DMS53 treated with DMSO at 0.1 percent for 48 hours (cell line): ENCODE results near the gene ENTPD8.

Experiments used
- DNase-seq: peaks from one replicate; lab custom pipeline; 2025; ENCODE audit not compliant: unreplicated experiment; lab: John Stamatoyannopoulos, UW

ENTPD8 gene, protein sequence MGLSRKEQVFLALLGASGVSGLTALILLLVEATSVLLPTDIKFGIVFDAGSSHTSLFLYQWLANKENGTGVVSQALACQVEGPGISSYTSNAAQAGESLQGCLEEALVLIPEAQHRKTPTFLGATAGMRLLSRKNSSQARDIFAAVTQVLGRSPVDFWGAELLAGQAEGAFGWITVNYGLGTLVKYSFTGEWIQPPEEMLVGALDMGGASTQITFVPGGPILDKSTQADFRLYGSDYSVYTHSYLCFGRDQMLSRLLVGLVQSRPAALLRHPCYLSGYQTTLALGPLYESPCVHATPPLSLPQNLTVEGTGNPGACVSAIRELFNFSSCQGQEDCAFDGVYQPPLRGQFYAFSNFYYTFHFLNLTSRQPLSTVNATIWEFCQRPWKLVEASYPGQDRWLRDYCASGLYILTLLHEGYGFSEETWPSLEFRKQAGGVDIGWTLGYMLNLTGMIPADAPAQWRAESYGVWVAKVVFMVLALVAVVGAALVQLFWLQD

DNA sequence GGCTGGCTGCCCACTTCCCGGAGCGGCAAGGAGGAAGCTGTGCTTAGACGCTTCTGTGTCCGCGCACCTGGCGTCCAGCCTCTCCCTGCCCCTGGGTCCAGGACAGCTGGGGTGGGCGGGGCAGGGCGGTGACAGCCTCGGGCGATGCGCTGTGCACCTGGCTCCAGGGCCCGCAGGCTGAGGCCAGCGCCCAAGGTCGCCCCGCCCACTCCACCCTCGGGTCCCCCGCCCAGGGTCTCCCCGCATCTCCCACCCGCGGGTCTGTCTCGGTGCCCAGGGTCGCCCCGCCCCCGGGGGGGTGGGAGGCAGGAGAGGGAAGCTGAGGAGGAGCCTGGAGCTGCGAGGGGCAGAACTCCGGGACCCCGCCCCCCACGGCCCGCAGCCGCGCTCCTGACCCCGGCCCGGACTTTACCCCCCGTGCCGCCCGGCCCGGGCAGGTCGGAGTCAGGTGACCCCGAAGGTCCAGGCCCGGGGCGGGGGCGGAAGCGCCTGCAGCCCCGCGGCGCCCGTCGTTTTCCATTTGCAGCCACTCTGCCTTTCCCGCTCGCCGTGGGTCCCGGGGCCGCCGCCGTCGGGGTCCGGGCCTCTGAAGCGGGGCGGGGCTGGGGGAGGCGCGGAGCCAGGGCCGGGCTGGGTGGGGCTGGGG is at the start of gene ENTPD8:
Gene ENTPD8 (minus strand): TSS at position 69 of the 646 bp plus-strand sequence. CDS start 3,072 bp downstream, outside the sequence.
- peak; percentile 84 for DNase-seq

DNA sequence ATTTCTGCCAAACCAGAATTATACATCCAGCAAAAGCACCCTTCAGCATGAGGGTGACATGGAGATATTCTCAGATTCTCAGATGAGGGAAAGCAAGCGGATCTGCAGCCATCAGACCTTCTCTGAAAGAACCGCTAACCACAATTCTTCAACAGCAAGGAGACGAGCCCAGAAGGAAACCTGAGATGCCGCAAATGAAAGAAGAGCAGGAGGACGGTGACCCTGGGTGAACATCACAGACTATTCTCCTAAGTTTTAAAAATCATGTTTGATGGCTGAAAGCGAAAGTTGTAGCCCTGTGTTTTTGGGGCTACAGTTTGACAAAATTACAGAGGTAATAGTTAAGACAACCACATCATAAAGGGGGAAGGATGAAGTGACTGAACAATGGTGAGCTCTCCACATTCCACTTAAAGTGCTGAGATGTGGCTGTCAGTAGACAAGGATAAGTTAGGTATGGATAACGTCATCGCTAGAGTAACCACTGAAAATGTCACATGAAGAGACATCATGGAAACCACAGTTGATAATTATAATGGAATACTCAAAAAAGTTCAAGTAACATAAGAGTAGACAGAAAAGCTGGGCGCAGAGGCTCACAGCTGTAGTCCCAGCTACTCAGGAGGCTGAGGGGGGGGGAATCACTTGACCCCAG is 49.5 kb upstream of the ENTPD8 start:
- no peak for DNase-seq

DNA sequence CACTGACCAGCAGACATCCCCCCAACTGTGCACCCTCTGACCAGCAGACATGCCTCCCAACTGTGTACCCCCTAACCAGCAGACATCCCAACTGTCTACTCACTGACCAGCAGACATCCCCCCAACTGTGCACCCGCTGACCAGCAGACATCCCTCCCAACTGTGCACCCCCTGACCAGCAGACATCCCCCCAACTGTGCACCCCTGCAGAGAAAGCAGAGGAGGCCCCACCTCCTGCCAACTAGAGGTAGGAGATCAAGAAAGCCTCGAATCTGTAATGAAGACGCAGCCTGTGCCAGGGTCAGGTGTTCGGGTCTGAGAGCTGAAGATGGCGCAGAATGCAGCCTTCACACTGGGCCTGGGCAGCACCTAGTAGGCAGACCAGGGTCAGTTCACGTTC is 47.7 kb upstream of the ENTPD8 start:
- no peak for DNase-seq

DNA sequence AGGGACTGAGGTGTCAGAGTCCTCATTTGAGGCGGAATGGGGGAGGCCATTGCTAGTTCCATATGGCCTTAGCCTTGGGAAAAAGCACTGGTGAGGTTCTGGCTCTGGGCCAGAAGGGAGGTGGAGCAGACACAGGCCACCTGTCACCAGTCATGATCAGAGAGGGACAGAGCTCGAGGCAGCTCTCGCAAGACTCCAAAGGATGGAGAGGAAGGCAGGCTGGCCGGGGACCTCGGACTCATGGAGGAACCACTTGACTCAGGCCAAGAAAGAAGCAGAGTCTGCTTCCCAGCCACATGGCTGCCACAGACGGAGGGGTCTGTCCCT is 47.1 kb upstream of the ENTPD8 start:
- DNase-seq: peak; percentile 75

DNA sequence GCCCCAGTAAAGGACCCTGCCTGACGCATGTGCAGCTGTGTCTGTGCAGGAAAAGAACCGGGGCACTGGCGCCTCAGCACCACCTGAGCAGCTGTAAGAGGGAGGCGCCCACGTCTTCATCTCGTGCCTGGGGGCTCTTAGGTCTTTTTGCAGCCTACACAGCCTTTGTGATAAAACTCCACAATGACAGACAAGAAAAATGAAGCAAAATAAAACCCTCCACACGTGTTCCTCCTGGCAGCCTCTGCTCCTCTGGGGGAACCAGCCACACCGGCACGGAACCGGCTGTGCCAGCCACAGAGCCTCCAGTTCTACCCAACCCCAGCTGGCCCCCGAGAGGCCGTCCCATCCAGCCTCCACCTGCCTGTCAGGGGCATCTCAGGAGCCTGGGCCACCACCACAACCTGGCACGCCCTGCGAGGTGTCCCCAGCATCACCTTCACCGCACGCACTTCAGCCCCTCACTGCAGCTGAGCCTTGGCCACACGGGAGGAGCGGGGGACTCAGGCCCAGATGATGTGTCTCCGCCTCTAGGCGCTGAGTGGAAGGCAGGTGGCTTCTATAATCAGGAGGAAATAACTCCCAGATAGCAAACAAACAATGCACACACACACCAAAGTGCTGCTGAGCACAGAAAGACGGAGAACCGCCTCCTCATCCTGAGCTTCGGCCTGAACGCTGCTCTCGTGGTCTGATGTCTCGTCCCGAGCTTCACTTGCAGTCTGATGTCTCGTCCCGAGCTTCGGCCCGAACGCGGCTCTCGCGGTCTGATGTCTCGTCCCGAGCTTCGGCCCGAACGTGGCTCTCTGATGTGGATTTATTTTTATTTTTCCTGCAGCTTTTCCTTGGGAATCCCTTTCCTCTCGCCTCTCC is 46.5 kb upstream of the ENTPD8 start:
- DNase-seq: peak; percentile 87

DNA sequence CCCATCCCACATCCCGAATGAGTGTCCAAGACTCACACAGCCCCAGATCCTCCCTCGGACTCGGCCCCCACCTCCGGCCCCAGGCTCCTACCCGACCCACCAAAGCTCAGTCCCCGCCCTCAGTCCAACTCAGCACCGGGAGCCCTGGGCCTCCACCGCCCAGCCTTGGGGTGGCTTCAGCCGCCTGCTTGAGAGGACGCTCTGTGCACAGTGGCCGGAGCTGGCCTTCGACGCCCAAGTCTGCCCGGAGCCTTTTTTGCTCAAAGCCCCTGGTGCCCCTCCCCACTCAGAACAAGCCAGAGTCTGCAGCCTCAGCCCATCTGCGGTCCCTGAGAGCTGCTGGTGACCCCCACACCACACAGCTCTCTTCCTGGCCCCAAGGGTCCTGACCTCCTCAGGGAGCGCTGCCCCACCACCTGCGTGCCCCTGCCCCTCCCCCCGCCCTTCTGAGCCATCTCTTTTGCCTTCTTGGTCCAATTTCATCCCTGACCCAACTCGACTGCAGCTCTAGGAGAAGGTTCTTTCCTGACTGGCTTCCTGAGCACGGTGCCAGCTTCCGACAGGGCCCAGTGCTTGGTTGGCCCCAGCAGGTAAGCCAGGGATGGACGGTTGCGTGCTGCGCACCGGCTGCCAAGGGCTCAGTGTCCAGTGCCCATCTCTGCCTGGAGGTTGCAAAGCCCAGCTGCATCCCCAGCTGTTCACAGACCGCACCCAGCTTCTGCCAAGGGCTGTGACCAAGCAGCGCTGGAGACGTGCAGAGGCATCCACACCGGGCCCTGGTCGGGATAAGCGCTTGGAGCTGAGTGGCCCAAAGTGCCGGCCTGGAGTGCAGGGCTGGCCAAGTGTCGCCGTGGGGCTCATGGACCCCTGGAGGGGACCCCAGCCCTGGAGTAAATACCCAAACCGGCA is 45.6 kb upstream of the ENTPD8 start:
- DNase-seq: peak; percentile 54

DNA sequence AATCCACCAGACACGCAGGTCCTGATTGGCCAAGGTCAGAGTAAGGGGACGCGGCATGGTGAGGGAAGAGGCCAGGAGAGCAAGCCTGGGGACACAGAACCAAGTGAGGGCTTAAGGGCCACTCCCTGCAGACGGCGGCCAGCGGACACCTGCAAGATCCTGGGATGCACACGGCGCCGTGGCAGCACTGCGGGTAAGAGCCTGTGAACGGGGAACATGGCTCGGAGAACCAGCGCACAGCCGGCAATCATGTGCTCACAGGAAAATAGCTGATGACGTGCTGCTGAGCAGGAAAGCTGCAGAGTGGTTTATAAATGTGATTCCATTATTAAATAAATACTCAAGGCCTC is 45.0 kb upstream of the ENTPD8 start:
- DNase-seq: no peak

DNA sequence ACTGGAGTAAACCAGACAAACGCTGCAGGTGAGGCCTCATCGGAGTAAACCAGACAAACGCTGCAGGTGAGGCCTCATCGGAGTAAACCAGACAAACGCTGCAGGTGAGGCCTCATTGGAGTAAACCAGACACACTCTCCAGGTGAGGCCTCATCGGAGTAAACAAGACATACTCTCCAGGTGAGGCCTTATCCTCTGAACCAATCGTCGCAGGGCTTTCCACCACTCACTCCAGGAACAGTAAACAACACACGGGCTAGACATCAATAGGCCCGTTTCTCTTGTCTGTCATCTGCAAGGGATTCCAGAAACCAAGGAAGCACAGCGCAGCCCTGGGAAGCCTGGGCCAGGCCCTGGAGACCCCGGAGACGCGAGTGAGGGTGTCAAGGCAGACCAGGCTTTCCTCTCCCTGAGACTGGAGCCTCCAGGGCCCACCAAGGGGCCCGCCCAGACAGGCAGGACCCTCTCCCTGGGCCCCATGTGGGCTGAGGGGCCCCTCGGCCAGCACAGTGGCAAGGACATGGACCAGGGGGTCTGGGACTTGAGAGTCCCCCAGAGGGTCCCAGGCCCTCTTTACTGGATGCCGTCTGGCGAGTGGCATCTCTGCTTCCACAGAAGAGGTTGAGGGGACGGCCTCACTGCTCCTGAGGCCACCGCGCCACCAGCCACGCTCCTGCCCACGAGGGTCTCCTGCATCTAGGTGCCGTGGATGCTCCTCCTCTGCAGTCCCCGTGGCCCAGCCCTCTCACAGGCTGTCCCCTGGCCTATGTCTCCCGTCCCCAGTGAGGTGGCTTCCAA is 44.4 kb upstream of the ENTPD8 start:
- DNase-seq: peak; percentile 95

DNA sequence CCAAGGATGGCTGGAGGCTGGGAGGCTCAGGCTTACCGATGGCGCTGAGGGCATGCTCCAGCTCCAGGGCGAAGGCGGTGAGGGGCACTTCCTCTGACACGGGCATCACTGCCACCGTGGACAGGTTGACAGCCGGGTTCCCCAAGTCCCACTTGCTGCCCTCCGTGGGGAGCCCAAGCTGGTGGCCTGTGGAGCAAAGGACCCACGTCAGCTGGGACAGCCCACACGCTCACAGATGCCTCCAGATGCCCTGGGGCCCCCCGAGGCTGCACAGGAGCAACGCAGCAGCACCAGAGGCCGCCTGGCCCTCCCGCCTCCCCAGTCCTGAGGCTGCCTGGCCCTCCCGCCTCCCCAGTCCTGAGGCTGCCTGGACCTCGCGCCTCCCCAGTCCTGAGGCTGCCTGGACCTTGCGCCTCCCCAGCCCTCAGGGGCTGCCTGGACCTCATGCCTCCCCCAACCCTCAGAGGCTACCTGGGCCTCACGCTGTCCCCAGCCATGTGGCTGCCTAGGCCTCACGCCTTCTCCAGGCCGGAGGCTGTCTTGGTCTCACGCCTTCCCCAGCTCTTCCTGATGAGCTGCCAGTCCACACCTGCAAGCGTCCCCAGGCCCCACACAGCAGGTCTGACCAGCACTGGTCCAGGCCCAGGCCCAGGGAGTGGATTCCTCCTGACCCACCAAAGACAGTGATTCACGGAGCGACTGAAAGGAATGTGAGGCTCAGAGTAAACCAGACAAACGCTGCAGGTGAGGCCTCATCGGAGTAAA is 43.6 kb upstream of the ENTPD8 start:
- DNase-seq: peak; percentile 71

DNA sequence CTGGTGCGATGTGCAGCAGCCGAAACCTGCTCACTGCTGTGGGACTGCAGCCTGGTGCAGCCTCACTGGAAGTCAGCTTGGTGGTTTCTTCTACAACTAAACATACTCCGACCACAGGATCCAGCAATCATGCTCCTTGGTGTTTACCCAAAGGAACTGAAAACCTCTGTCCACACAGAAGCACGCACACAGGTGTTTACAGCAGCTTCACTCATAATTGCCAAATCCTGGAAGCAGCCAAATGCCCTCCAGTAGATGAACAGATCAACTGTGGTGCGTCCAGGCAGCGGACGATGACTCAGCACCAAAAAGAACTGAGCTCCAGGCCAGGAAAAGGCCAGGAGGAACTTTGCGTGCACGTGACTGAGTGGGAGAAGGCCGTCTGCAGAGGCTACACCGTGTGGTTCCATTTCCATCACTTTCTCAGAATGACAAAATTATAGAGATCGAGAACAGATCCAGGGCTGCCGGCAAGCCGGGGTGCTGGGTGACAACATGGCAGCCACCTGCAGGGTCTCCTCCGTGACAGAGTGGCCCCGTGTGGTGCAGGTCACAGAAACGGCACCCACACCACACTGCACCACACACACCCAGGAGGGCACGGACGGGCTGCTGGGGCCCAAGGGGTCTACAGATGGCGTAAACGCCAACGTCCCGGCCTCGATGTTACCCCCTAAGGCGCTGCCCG is 41.1 kb upstream of the ENTPD8 start:
- peak; percentile 55 for DNase-seq

DNA sequence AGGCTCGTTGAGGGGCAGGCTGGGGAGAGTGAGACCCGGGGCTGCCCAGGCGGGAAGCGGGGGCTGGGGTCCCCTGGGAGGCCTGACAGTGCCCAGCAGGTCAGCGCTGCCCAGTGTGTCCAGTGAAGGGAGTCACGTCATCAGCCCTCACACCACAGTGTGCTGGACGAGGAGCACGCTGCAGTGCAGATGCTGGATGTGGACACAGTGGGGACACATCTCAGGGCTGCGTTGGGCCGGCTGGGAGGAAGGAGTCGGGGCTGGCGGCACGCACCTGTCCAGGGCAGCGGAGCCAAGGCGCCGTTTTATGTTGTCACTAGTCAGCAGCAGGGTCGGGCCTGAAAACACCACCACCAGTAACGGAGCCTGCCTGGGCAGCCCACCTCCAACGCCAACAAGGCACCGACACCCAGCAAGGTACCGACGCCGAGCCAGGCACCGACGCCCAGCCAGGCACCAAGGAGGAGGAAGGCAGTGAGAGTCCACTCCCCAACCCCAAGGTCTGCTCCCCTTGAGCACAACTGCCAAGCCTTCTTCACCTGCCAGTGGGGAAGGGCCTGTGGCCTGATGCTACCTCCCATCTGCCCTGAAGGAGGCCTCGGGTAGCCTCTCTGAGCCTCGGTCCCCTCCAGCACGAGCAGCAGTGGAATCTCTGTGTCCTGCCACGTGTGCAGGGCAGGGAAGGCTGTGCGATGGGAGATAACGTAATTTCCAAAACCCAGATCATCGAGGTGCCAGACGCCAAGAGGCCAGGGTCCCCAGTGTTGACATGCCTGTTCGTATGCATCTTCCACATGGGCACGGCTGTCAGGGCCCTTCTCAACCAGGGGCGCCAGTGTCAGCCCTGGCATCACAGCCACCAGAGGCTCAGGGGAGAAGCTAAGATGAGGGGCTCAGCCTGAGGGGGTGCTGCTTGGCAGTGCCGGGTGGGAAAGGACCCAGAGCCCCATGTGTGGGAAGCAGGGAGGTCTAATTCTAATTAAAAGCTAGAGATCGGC is 39.8 kb upstream of the ENTPD8 start:
- no peak for DNase-seq

DNA sequence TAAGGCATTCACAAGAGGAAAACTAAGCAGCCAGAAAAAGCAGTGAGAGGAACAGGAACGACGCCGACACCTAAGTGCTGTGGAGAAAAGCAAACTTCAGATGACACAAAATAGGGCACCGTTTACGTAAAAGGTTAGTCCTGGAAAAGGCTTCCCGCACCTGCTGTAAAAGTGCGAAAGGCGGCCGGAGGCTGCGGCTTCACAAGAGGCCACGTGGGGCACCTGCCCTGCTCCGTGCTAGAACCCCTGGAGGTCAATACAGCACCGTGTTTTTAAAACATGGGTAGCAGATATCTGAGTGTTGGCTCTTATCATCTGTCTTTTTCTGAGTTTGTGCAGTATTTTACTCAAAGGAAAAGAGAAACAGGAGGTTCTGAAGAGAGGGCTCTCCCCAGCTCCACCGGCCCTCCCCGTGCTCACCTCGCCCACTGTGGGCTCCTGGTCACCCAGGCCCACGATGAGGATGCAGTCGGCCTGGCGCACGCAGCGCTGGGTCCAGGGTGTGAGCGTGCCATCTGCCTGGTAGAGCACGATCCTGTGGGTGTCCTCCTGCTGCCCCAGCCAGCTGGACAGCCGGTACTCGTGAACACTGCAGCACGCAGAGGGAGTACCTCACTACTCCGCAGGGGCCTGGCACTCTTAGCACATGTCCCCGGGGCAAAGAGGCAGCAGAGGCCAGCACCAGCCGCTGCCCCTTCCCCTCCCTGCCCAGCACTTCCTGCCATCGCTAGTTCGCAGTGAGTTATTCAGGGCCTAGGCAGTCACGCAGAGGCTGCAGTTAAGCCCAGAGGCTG is 38.9 kb upstream of the ENTPD8 start:
- no peak for DNase-seq

DNA sequence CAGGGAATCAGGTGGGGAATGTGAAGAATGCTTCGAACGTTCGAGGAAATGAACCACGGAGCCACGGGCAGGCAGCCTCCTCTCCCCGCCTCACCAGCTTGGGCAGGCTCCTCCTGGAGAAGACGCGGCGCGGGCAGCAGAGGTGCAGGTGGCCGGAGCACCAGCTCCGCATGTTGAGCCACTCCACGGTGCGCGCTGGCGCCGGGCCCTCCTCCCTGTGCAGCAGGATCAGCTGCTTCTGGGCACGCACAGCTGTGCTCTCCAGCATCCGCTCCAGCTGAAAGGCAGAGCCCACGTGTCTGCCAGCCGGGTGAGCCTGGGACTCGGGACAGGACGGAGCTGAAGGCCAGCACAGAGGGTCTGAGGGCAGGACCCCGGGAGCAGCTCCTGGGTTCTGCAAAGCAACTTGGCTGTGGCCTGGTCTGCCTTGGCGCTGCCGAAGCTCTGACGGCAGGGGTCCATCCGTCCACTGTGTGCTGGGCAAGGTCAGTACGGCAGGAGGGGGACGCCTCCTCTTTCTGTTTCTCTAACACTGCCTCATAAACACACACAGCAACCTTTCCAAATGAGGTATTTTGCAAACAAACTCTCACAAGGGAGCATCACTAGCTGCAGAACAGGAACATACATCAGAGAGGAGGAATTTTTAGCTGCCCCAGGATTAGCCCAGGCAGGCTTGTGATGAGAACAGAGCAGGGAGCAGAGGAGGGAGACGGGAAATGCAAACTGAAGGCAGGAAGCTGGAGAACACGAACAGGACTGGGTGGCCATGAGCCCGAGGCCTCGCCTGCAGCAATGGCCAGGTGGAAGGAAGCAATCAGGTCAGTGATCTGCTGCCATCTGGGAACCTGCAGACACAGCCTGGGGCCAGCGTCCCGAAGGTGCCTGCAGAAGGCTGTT is 38.1 kb upstream of the ENTPD8 start:
- DNase-seq: peak; percentile 60

DNA sequence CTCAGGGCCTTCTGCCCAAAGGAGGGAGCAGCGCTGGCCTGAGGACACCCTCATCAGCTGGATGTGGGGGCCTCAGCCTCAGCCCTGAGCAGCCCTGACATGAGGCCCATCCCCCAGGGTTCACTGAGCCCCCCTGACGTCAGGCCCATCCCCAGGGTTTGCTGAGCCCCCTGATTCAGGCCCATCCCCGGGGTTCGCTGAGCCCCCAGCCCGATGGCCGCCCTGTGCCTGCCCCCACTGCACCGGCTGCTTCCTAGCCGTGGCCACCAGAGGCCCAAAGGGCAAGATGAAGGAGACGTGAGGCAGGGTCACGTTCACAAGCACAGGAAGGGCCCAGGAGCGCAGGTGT is 37.4 kb upstream of the ENTPD8 start:
- DNase-seq: no peak
